NCI-H1092 treated with DMSO at 0.1 percent for 48 hours (cell line): ENCODE data around the gene SLC35F4.
"Not testable (repeated sequence)": the region's sequence is repeated elsewhere in the genome, so short reads cannot be mapped to it uniquely, and the experiment has no call there.

ENCODE experiments used
- DNase-seq: peaks from one replicate; lab custom pipeline; 2025; lab: John Stamatoyannopoulos, UW

Gene SLC35F4

GRCh38 chr14:57865403-57866198, at the start of gene SLC35F4:
SLC35F4 (minus strand) TSS chr14:57866092.
- peak; percentile 58 for DNase-seq

DNA sequence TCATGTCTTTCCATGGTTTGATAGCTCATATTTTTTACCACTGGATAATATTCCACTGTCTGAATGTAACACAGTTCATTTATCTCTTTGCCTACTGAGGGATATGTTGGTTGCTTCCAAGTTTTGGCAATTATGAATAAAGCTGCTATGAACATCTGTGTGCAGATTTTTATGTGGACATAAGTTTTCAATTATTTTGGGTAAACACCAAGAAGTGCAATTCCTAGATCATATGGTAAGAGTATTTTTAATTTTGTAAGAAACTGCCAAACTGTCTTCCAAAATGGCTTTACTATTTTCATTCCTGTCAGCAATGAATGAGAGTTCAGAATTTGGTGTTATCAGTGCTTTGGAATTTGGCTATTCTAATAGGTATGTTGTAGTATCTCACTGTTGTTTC, 43.7 kb upstream of the SLC35F4 start:
- DNase-seq = no peak

DNA sequence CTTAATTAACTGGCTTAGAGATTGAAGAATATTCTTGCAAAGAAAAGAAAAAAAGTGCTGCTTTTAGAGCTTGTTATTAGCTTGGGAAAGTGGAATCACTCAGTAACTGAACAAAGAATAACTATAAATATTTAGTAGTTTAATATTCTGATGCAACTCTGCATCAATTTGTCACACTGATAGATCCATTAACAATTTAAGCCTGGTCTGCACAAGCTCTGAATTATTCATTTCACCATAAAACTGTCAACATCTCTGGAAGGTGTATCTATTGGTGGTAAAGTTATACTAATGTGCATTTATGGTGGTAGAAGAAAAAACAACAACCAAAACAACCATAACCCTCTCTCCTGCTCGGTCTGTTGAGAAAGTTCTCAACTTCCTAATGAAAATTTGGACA, 38.1 kb upstream of the SLC35F4 start:
- DNase-seq = no peak

- no peak for DNase-seq
These were observed 33.1 kb upstream of the SLC35F4 start for GRCh38 chr14:57898837-57899572.

- DNase-seq = no peak
These were observed 31.4 kb upstream of the SLC35F4 start for GRCh38 chr14:57897144-57897748.

GRCh38 chr14:57889245-57889644, 23.4 kb upstream of the SLC35F4 start:
- peak; percentile 63 for DNase-seq

DNA sequence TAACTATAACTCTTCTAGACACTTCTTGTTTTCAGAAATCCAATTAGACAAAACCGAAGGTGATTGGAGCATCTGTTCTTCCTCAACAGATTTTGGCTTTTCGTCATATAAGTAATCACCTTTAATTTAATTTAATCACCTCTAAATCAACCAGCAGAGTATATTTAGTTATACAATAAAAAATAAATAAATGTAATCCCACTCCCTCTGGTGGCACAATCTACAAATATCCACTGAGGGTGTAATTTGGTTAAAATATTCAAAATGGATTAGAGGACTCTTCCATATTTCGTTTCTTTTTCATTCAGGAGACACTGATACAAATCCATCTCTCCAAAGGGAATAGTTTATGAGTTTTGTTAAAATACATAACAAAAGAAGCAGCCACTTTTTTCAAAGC, 18.3 kb upstream of the SLC35F4 start:
- peak; percentile 23 for DNase-seq

DNA sequence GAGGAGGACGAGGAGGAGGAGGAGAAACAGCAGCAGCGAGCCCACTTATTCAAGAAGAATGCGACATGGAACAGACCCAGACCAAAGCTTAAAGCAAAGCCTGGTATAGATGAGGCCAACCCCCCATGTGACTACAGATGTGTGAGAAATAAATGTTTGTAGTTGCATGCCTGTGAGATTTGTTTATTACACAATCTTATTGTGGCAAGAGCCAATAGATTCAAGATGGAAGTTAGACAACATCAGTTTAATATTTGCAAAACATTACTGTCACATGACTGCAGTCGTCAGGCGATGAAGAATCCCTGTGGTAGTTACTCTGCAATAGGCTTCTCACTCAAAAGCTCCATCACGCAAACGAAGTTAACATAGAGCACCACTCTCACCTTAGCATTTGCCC, 17.2 kb upstream of the SLC35F4 start:
- DNase-seq = no peak

- DNase-seq = no peak
These were observed 13.6 kb upstream of the SLC35F4 start for GRCh38 chr14:57879516-57879915.

GRCh38 chr14:57875985-57876384, 10.1 kb upstream of the SLC35F4 start:
- no peak for DNase-seq

- no peak for DNase-seq
These were observed 9.4 kb upstream of the SLC35F4 start for GRCh38 chr14:57875296-57875695.

DNA sequence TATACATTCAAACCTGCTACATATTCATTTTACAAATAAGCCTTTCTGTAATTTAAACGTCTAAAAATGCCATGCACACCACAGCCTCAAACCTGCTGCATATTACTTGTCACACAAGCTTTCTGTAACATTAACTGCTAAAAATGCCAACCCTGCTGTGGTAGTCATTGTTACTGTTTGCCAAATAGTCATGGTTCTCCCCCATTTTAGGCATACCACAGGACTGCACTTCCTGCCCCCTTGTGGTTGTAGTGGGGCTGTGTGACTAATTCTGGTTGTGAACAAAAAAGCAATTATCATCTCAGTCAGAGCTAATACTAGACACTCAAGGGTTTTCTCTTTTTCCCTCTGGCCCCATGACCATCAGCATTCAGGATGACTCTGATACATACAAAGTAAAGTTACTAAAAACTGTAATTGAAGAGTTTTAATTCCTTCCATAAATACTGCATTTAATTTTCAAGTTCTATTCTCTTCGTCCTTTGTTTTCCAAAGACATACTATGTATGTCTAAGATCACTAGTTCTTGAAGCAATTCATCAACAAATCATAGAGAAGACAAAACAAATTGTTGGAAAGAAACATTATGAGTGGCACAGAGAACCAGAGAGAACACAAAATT, 5.7 kb upstream of the SLC35F4 start:
- DNase-seq = peak; percentile 33

DNA sequence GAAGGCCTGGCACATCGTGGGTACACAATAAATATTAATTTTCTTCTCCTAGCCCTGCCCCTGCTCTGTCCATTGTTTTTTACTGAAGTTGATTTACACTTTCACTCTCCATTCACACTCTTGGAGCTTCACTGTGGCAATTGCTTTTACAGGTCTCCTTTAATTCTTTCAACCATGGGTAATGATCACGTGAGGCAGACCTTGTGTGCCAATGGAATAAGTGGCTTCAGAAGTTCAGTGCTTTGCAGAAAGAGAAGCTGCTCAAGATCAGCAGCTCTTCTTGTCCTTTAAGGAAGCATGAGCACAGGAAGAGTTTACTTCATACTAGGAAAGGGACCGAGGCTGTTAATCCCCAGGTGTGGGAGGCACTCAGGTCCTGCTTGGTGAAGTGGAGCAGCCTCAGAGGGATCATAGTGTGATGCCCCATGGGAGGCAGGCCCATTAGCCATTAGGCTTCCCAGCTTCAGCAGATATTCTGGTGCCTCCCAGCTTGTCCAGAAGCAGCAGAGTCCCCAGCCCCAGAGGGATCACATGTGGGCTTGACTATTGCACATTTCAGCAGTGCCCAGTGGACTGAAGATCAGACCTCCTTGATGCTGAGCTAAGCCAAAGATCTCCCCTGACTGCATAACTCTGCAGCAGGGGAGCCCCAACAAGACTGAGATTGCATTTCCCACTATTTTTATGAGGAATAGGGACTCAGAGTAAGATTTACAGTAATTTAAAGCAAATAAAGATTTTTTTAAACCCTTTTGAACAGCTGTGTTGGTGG, 5.0 kb upstream of the SLC35F4 start:
- no peak for DNase-seq

DNA sequence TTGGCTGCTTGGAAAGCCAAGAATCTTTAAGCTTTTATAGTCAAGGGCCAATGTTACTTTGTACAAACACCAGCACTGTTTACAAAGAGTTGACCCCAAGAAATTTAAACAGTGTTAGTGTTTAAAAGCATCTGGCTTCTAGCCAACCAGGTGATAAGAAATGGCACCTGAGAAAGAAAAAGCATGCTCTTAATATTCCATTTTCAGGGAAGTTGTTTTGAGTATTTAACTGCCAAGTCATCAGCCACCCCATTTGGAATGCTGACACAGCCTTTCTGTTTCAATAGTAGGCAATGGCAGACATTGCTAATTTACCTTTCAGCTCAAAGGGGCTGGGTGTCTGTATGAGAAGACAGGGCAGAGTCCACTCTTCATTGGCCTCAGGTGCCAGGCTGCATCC, 3.7 kb upstream of the SLC35F4 start:
- no peak for DNase-seq

DNA sequence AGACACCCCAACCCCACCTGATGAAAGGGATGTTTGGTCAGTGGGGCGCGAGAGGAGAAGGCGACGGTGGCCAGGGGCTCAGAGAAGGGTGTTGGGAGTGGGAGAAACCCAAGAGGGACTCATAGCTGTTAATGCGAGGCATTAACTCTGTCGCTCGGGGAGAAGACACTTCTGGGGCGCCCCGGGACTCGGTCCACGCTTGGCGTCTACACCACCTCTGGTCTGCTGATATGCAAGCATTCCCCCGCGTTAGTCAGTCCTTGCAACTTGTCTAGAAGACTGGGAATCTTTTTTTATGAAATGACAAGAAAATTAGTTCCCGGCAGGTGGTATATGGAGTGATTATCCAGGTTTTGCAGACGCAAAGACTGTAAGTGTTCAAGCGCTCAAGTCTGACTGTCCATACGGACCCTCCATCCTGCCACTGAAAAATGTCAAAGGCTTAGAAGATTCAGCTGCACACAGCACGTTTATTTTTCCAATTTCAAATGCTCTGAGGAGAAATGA, 360 bp upstream of the SLC35F4 start:
- DNase-seq = no peak

DNA sequence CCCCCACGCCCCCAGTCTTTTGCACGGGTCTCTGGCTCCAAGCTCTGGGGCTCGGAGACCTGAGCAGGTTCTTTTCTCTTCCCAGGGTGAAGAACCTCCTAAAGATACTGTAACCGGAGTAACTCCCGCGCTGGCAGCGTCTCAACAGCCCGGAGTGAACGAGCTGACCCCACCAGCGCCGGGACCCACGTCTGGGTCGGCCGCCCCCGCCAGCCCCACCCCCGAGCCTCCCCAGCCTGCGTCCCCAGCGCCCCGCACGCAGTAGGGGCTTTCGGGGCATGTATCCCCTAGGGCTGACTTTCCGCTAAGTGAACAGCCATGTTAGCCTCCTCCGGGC, 858 bp downstream of the SLC35F4 start:
- DNase-seq = no peak

- DNase-seq = peak; percentile 19
These were observed 1.2 kb downstream of the SLC35F4 start for GRCh38 chr14:57864659-57865058.

- peak; percentile 29 for DNase-seq
These were observed 2.4 kb downstream of the SLC35F4 start for GRCh38 chr14:57863471-57863870.

GRCh38 chr14:57855666-57856065, 10.2 kb downstream of the SLC35F4 start:
- DNase-seq = not testable (repeated sequence)

- no peak for DNase-seq
These were observed 11.3 kb downstream of the SLC35F4 start for GRCh38 chr14:57854571-57854970.

GRCh38 chr14:57851354-57851753, 14.5 kb downstream of the SLC35F4 start:
- DNase-seq = no peak

- DNase-seq = no peak
These were observed 17.1 kb downstream of the SLC35F4 start for GRCh38 chr14:57848786-57849185.
